ENCODE data around the gene GPR4.
A peak's percentile ranks its signal among the peaks of the same experiment; 100 is the strongest.

GPR4 gene

GRCh38 chr19:45589768-45590167 is 12.2 kb downstream of the GPR4 start:
- no peak for DNase-seq (ENCODE audit: low spot score)

DNA sequence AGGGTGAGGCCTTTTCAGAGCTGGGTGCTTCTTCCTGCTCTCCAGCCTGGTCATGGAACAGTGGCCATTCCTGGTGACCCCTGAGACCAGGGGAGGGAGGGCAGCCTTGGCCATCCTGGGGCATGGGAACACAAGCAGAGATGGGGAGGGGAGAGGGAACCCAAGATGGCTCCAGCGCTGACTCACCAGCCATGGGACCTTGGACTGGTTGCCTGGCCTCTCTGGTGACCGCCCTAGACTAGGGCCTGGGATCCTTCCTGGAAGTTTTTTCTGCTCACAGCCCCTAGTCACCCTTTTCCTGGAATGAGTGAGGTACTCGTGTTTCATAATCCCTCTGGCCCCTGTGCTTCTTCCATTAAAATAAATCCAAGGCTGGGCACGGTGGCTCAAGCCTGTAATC is 14.1 kb downstream of the GPR4 start:
- DNase-seq (ENCODE audit: low spot score) = no peak

- DNase-seq (ENCODE audit: low spot score) = no peak
These were observed 16.8 kb downstream of the GPR4 start for GRCh38 chr19:45585158-45585577.

DNA sequence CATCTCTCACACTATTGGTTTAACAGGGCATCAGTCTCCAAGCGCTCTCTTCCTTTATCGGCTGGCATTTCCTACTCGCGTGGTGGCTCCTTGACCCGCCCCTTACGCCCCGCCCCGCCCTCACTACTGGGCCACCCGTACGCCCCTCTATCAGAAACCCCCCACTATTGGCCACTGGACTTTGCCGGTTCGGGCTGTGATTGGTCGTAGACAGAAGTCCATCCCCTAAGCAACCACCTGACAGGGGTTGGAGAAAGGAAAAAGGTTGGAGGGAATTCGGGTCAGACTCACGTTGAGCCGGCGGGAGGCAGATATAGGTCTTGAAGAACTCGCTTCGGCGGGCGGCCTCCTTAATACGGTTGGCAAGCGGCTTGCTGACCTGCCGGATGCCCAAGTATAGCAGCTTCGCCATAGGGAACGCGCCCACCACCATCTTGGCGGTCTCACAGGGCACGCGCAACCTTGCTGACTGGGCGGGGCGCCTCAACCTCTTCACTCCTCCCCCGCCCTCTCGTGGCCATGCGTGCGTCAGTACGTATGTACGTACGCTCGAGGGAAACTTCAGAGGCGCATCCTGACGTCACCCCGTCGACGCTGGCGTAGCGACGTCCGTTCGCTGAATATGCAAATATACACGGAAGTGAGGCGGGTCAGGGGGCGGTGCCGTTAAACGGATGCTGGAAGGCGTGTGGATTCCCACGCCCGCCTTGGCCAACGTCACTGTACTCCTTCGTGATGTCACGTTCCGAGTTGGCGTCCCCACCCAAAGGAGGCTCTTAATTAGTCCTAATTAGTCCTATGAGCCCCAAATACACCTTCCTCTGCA is 17.5 kb downstream of the GPR4 start, which contains the start of gene OPA3:
Gene OPA3 (minus strand): TSS at position 471 of the 826 bp plus-strand sequence. CDS start 38 bp downstream, at position 433.
- peak; percentile 100 for DNase-seq (ENCODE audit: low spot score)

GRCh38 chr19:45581576-45581975 is 20.4 kb downstream of the GPR4 start:
- DNase-seq (ENCODE audit: low spot score) = no peak

GRCh38 chr19:45578861-45579260 is 23.2 kb downstream of the GPR4 start:
- peak; percentile 82 for DNase-seq (ENCODE audit: low spot score)

GRCh38 chr19:45577111-45577905 is 24.7 kb downstream of the GPR4 start:
- peak; percentile 59 for DNase-seq (ENCODE audit: low spot score)

DNA sequence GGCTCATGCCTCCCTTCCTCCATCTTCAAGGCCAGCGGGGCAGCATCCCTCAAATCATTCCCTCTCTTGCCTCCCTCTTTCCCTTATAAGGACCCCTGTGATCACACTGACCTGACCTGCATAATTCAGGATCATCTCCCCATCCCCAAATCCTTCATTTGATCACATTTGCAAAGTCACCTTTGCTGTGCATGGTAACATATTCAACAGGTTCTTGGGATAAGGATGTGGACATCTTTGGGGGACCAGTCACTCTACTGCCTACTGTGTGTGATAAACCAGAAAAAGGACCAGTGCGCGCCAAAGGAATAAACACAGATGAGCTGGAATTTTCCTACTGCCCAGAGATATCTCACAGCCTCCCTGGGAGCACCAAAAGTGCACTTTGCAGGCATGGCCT is 25.3 kb downstream of the GPR4 start:
- peak; percentile 40 for DNase-seq (ENCODE audit: low spot score)

DNA sequence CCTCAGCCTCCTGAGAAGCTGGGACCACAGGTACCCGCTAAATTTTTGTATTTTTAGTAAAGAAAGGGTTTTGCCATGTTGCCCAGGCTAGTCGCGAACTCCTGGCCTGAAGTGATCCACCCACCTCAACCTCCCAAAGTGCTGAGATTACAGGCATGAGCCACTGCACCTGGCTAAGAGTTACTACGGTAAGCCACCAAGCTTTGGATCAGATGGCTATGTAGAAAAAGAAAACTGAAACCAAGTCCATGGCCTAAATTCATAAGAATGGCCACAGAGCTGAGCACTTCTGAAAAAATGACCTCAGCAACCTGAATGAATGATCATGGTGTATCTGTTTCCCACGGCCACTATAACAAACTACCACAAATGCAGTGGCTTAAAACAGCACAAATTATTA is 26.8 kb downstream of the GPR4 start:
- no peak for DNase-seq (ENCODE audit: low spot score)

- peak; percentile 42 for DNase-seq (ENCODE audit: low spot score)
These were observed 27.5 kb downstream of the GPR4 start for GRCh38 chr19:45574526-45574925.

GRCh38 chr19:45571457-45572220 is 30.4 kb downstream of the GPR4 start:
- DNase-seq (ENCODE audit: low spot score) = no peak

DNA sequence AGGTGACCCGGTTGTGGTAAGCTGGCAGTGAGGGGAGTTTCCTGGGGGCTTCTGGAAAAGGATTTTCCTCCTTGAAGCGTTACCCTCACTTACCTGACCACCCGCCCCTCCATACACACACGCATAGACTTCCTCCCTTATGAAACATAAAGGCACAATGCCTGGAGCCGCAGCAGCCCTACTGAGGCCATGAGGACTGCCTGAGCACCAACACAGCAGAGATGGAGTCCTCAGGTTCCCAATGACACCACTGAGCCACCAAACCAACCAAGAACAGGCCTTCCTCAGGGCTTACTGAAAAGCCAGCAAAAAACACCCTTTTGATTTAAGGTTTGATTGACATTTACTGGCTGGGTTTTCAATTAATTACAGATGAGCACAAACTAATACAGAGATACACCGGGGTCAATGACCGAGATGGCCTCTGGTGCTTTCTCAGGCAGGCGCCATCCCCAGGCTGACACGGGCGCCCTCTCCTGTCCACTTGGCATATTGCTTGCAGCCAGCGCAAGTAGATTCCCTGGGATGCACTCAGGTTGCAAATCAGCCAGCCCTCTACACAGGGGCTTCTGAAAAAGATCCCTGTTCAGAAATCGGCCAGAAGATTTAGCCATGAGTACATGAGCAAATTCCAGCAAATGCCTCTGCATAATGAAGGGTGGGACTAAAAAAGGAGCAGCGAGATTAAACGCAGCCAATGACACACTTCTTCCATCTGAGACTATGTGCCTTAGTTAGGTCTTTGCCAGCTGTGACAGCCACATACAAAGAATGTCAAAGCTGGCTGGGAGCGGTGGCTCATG is 32.2 kb downstream of the GPR4 start:
- DNase-seq (ENCODE audit: low spot score) = peak; percentile 53

DNA sequence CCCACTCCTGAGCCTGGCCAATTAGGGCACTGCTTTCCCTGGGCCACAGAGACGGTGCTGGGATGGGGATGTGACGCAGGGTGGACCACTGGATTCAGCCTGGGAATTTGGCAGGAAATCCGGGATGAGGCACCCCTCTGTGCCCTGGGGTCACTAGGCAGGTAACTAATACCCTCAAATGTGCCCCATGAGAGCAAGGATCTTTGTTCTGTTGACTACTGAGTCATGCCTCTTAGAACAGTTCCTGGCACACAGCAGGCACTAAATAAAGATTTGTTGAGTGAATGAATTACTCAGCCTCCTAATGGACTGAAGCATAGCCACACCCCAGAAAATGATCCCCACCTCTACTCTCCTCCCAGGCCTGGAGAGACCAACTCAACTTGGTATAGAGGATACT is 33.3 kb downstream of the GPR4 start:
- no peak for DNase-seq (ENCODE audit: low spot score)

- DNase-seq (ENCODE audit: low spot score) = no peak
These were observed 34.4 kb downstream of the GPR4 start for GRCh38 chr19:45567609-45568008.

GRCh38 chr19:45564131-45564780 is 37.8 kb downstream of the GPR4 start:
- DNase-seq (ENCODE audit: low spot score) = no peak

GRCh38 chr19:45560686-45561085 is 41.3 kb downstream of the GPR4 start:
- no peak for DNase-seq (ENCODE audit: low spot score)

DNA sequence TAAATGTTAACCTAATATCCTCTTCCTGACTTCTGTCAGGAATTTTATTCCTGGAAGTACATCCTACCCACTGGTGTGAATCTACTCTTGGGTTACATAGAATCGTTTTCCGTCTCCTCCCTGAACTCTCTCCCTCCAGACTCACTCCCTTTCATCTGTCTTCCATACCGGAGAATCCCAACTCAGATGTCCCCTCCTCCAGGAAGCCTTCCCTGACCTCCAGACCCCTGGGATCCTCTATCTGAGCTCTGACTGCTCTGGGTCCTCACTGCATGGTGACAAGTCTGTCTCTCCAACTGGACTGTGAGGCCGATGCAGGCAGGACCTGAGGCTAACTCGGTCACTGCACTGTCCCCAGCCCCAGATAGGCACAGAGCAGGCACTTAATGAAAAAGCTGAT is 42.0 kb downstream of the GPR4 start:
- no peak for DNase-seq (ENCODE audit: low spot score)

DNA sequence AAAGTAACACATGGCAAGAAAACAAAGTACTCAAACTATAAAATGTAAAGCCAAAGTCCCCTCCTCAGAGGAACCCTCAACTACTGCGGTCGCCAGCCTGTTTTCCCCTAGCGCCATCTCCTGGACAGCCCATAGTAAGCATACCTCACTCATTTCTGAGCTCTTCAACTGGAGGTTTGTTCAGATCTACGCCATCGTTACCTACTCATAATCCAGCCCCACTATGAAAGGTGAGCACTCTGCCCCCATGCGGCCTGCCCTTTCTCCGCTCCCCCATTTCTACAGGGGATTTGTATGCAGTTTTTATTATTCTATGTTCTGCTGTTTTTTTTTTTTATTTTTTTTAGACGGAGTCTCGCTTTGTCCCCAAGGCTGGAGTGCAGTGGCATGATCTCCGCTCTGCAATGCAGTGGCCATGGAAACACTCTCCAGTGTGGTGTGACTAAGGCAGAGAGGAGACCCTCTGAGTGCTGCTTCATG is 43.6 kb downstream of the GPR4 start:
- DNase-seq (ENCODE audit: low spot score) = peak; percentile 61

DNA sequence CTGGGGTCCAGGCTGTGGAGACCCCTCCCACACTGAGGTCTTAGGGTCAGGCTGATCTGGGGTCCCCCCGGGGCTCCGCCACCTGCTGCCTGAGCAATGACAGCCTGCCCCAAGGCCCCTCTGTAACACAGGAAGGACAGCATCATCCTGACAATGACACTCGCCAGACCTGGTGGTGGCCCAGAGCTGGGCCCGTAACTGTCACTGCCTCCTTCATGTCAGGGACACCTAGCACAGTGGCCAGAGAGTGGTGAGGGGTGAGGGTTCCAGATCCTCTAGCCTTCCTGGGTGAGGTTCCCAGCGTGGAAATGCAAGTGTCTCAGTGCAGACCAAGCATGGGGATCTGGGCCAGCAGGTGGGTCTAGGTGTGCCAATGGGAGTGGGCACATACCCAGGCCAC is 45.2 kb downstream of the GPR4 start:
- DNase-seq (ENCODE audit: low spot score) = no peak

GRCh38 chr19:45554481-45554880 is 47.5 kb downstream of the GPR4 start:
- DNase-seq (ENCODE audit: low spot score) = no peak

- peak; percentile 22 for DNase-seq (ENCODE audit: low spot score)
These were observed 48.5 kb downstream of the GPR4 start for GRCh38 chr19:45553464-45553863.

Data from cerebellar cortex (tissue), 1 donor.